ENCODE results near the gene WIPF2.

Gene WIPF2

GRCh38 chr17:40319651-40320540, 100.8 kb downstream of the WIPF2 start:
- TF ChIP-seq POLR2A (IDR thresholded peaks at IDR 0.05; ENCODE audit: extremely low read depth, insufficient read length) (no peak), MAX (IDR thresholded peaks at IDR 0.05; ENCODE audit: low read depth, low read length) (no peak), CTCF (IDR thresholded peaks at IDR 0.05; ENCODE audit: low read depth, low read length) (no peak), MYC (IDR thresholded peaks at IDR 0.05; ENCODE audit: low read depth, low read length) (no peak)
- DNase-seq (ENCODE audit: low read depth) = peak; percentile 49
- peak overlapping the region; percentile 93 for H3K4me3 ChIP-seq (ENCODE audit: low read depth, low read length)

- DNase-seq (ENCODE audit: low read depth) = no peak
- TF ChIP-seq POLR2A (IDR thresholded peaks at IDR 0.05; ENCODE audit: extremely low read depth, insufficient read length) (no peak), CTCF (IDR thresholded peaks at IDR 0.05; ENCODE audit: low read depth, low read length) (no peak), MYC (IDR thresholded peaks at IDR 0.05; ENCODE audit: low read depth, low read length) (no peak), MAX (IDR thresholded peaks at IDR 0.05; ENCODE audit: low read depth, low read length) (no peak)
- H3K4me3 ChIP-seq (ENCODE audit: low read depth, low read length) = peak overlapping the region; percentile 93
These were observed 101.8 kb downstream of the WIPF2 start for GRCh38 chr17:40320756-40321523.

- H3K4me3 ChIP-seq (ENCODE audit: low read depth, low read length) = peak overlapping the region; percentile 93
- no peak for DNase-seq (ENCODE audit: low read depth)
- TF ChIP-seq POLR2A (IDR thresholded peaks at IDR 0.05; ENCODE audit: extremely low read depth, insufficient read length) = no peak
These were observed 102.4 kb downstream of the WIPF2 start for GRCh38 chr17:40321524-40321929.

GRCh38 chr17:40321961-40322357, 102.9 kb downstream of the WIPF2 start:
- peak overlapping the region; percentile 93 for H3K4me3 ChIP-seq (ENCODE audit: low read depth, low read length)
- no peak for DNase-seq (ENCODE audit: low read depth)
- TF ChIP-seq POLR2A (IDR thresholded peaks at IDR 0.05; ENCODE audit: extremely low read depth, insufficient read length) (no peak), MAX (IDR thresholded peaks at IDR 0.05; ENCODE audit: low read depth, low read length) (no peak)

- H3K4me3 ChIP-seq (ENCODE audit: low read depth, low read length) = peak overlapping the region; percentile 93
- peak; percentile 100 for DNase-seq (ENCODE audit: low read depth)
- TF ChIP-seq POLR2A (IDR thresholded peaks at IDR 0.05; ENCODE audit: extremely low read depth, insufficient read length) (no peak), MAX (IDR thresholded peaks at IDR 0.05; ENCODE audit: low read depth, low read length) (peak; percentile 95), MYC (IDR thresholded peaks at IDR 0.05; ENCODE audit: low read depth, low read length) (peak; percentile 42; the same call in 1 of the 2 replicates)
These were observed 103.5 kb downstream of the WIPF2 start for GRCh38 chr17:40322358-40323315.

- TF ChIP-seq CTCF (IDR thresholded peaks at IDR 0.05; ENCODE audit: low read depth, low read length) (no peak), POLR2A (IDR thresholded peaks at IDR 0.05; ENCODE audit: extremely low read depth, insufficient read length) (no peak), MYC (IDR thresholded peaks at IDR 0.05; ENCODE audit: low read depth, low read length) (no peak), MAX (IDR thresholded peaks at IDR 0.05; ENCODE audit: low read depth, low read length) (no peak)
- DNase-seq (ENCODE audit: low read depth) = peak; percentile 50
These were observed 104.6 kb downstream of the WIPF2 start for GRCh38 chr17:40323391-40324381.

More at GRCh38 chr17:40323391-40324381, 104.6 kb downstream of the WIPF2 start:
- H3K4me3 ChIP-seq (ENCODE audit: low read depth, low read length) = peak overlapping the region; percentile 93

Measured in NB4 (cell line).